Peyer's patch (tissue), 4 donors: ENCODE data around the gene STK17B.

ENCODE experiments used
- POLR2A ChIP-seq, 2 donors: fragments of 450-650 bp; IDR thresholded peaks; one replicate each; pipeline ENCODE4 v1.5.1; 2017; ENCODE audit warnings: antibody characterized with exemption in 2 of 2, mild to moderate bottlenecking in 2 of 2, moderate library complexity in 2 of 2
- TF ChIP-seq, protein P1 (sequence below), 6 experiments: fragments of 450-650 bp in 4 of 6; fragments of 200-600 bp in 2 of 6; sonication (generic) in 1 of 6; IDR thresholded peaks; one replicate each; pipeline ENCODE4 v1.5.1; 2017 to 2019; ENCODE audit warnings: antibody characterized with exemption in 6 of 6, mild to moderate bottlenecking in 3 of 6, moderate library complexity in 1 of 6

- TF ChIP-seq, protein P1, sequence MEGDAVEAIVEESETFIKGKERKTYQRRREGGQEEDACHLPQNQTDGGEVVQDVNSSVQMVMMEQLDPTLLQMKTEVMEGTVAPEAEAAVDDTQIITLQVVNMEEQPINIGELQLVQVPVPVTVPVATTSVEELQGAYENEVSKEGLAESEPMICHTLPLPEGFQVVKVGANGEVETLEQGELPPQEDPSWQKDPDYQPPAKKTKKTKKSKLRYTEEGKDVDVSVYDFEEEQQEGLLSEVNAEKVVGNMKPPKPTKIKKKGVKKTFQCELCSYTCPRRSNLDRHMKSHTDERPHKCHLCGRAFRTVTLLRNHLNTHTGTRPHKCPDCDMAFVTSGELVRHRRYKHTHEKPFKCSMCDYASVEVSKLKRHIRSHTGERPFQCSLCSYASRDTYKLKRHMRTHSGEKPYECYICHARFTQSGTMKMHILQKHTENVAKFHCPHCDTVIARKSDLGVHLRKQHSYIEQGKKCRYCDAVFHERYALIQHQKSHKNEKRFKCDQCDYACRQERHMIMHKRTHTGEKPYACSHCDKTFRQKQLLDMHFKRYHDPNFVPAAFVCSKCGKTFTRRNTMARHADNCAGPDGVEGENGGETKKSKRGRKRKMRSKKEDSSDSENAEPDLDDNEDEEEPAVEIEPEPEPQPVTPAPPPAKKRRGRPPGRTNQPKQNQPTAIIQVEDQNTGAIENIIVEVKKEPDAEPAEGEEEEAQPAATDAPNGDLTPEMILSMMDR (IDR thresholded peaks at IDR 0.05), result no peak
- TF ChIP-seq POLR2A (IDR thresholded peaks at IDR 0.05), result no peak
Measured at GRCh38 chr2:196083601-196084000, 87.8 kb downstream of the STK17B start.
